ENCODE measurements around the gene CDK5RAP3. TPM values are rescaled to one million over a fixed set of nuclear protein-coding genes. Genes with fewer than 3 reads are reported as not detected.

The CDK5RAP3 gene
- polyA plus RNA-seq, 1 donor from 2014 or later, result 343 TPM

DNA sequence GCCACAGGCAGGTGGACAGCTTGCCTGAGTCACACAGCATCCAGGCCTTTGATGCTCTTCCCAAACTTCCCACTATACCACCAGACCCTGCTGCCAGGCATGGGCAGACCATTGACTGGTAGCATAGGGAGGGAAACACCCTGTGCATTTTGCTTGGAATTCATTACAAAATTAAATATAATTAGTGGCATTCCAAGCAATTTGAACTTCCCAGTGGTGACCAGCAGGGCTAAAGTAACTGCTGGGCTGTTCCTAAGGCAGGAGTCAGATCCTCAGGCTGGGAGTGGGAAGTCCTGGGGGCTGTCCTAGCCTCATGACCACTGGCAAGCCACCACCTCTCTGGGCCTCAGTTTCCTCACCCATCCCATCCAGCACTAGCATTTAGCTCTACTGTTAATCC, 17.0 kb upstream of the CDK5RAP3 start:
- H3K9me2 ChIP-seq (ENCODE audit: insufficient read depth, low read length), result no peaks in the 10 kb centered on the region
- H2AFZ ChIP-seq (ENCODE audit: low read depth, low read length), result no peak overlapping the region
- no peaks in the 10 kb centered on the region for H3K27me3 ChIP-seq (ENCODE audit: insufficient read depth, low read depth, low read length)
- H3K9me3 ChIP-seq (ENCODE audit: low read length), result no peaks in the 10 kb centered on the region
- no peak overlapping the region for H3K9ac ChIP-seq (ENCODE audit: low read length)
- no peaks in the 10 kb centered on the region for H3K36me3 ChIP-seq (ENCODE audit: insufficient read depth, low read length)
- no peak overlapping the region for H3K27ac ChIP-seq (ENCODE audit: low read length)
- no peak for TF ChIP-seq EZH2 (IDR thresholded peaks at IDR 0.05; ENCODE audit: borderline replicate concordance, insufficient read depth, low read length, poor library complexity, severe bottlenecking)
- TF ChIP-seq RAD21 (conservative IDR thresholded peaks at IDR 0.05), result no peak
- no peak for TF ChIP-seq TAF1 (IDR thresholded peaks at IDR 0.05; ENCODE audit: low read depth)
- TF ChIP-seq POLR2AphosphoS5 (IDR thresholded peaks at IDR 0.05), result no peak
- TF ChIP-seq, protein P1, sequence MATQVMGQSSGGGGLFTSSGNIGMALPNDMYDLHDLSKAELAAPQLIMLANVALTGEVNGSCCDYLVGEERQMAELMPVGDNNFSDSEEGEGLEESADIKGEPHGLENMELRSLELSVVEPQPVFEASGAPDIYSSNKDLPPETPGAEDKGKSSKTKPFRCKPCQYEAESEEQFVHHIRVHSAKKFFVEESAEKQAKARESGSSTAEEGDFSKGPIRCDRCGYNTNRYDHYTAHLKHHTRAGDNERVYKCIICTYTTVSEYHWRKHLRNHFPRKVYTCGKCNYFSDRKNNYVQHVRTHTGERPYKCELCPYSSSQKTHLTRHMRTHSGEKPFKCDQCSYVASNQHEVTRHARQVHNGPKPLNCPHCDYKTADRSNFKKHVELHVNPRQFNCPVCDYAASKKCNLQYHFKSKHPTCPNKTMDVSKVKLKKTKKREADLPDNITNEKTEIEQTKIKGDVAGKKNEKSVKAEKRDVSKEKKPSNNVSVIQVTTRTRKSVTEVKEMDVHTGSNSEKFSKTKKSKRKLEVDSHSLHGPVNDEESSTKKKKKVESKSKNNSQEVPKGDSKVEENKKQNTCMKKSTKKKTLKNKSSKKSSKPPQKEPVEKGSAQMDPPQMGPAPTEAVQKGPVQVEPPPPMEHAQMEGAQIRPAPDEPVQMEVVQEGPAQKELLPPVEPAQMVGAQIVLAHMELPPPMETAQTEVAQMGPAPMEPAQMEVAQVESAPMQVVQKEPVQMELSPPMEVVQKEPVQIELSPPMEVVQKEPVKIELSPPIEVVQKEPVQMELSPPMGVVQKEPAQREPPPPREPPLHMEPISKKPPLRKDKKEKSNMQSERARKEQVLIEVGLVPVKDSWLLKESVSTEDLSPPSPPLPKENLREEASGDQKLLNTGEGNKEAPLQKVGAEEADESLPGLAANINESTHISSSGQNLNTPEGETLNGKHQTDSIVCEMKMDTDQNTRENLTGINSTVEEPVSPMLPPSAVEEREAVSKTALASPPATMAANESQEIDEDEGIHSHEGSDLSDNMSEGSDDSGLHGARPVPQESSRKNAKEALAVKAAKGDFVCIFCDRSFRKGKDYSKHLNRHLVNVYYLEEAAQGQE (IDR thresholded peaks at IDR 0.05; ENCODE audit: borderline replicate concordance), result no peak
- no peak for TF ChIP-seq EP300 (conservative IDR thresholded peaks at IDR 0.05; ENCODE audit: poor library complexity, severe bottlenecking)
- TF ChIP-seq MXI1 (conservative IDR thresholded peaks at IDR 0.05; ENCODE audit: poor library complexity, severe bottlenecking), result no peak
- TF ChIP-seq SMC3 (conservative IDR thresholded peaks at IDR 0.05; ENCODE audit: poor library complexity), result no peak
- TF ChIP-seq, protein P2, sequence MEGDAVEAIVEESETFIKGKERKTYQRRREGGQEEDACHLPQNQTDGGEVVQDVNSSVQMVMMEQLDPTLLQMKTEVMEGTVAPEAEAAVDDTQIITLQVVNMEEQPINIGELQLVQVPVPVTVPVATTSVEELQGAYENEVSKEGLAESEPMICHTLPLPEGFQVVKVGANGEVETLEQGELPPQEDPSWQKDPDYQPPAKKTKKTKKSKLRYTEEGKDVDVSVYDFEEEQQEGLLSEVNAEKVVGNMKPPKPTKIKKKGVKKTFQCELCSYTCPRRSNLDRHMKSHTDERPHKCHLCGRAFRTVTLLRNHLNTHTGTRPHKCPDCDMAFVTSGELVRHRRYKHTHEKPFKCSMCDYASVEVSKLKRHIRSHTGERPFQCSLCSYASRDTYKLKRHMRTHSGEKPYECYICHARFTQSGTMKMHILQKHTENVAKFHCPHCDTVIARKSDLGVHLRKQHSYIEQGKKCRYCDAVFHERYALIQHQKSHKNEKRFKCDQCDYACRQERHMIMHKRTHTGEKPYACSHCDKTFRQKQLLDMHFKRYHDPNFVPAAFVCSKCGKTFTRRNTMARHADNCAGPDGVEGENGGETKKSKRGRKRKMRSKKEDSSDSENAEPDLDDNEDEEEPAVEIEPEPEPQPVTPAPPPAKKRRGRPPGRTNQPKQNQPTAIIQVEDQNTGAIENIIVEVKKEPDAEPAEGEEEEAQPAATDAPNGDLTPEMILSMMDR (IDR thresholded peaks at IDR 0.05; ENCODE audit: poor library complexity, severe bottlenecking), result no peak
- H3F3A ChIP-seq (ENCODE audit: insufficient read depth, low read length, poor library complexity, severe bottlenecking), result no peaks in the 10 kb centered on the region
- H3K4me2 ChIP-seq (ENCODE audit: low read length), result no peak overlapping the region
- no peaks in the 10 kb centered on the region for H3K79me2 ChIP-seq (replicated peaks; ENCODE audit: insufficient read depth, low read length)
- H3K4me3 ChIP-seq (ENCODE audit: low read length), result no peak overlapping the region
- H4K20me1 ChIP-seq (ENCODE audit: insufficient read depth), result no peaks in the 10 kb centered on the region

- H3K4me3 ChIP-seq (ENCODE audit: low read length), result no peak overlapping the region
- no peaks in the 10 kb centered on the region for H3K36me3 ChIP-seq (ENCODE audit: insufficient read depth, low read length)
- no peak overlapping the region for H2AFZ ChIP-seq (ENCODE audit: low read depth, low read length)
- no peaks in the 10 kb centered on the region for H3F3A ChIP-seq (ENCODE audit: insufficient read depth, low read length, poor library complexity, severe bottlenecking)
- H3K9ac ChIP-seq (ENCODE audit: low read length), result no peak overlapping the region
- H3K4me2 ChIP-seq (ENCODE audit: low read length), result no peak overlapping the region
- H3K27me3 ChIP-seq (ENCODE audit: insufficient read depth, low read depth, low read length), result no peaks in the 10 kb centered on the region
- no peaks in the 10 kb centered on the region for H3K9me2 ChIP-seq (ENCODE audit: insufficient read depth, low read length)
- H4K20me1 ChIP-seq (ENCODE audit: insufficient read depth), result no peaks in the 10 kb centered on the region
- no peaks in the 10 kb centered on the region for H3K9me3 ChIP-seq (ENCODE audit: low read length)
- H3K79me2 ChIP-seq (replicated peaks; ENCODE audit: insufficient read depth, low read length), result no peaks in the 10 kb centered on the region
- no peak overlapping the region for H3K27ac ChIP-seq (ENCODE audit: low read length)
- TF ChIP-seq, protein P1 (IDR thresholded peaks at IDR 0.05; ENCODE audit: borderline replicate concordance), result no peak
- TF ChIP-seq RAD21 (conservative IDR thresholded peaks at IDR 0.05) (no peak), MXI1 (conservative IDR thresholded peaks at IDR 0.05; ENCODE audit: poor library complexity, severe bottlenecking) (no peak), EP300 (conservative IDR thresholded peaks at IDR 0.05; ENCODE audit: poor library complexity, severe bottlenecking) (no peak), TAF1 (IDR thresholded peaks at IDR 0.05; ENCODE audit: low read depth) (no peak), EZH2 (IDR thresholded peaks at IDR 0.05; ENCODE audit: borderline replicate concordance, insufficient read depth, low read length, poor library complexity, severe bottlenecking) (no peak), POLR2AphosphoS5 (IDR thresholded peaks at IDR 0.05) (no peak), SMC3 (conservative IDR thresholded peaks at IDR 0.05; ENCODE audit: poor library complexity) (no peak)
- TF ChIP-seq, protein P2 (IDR thresholded peaks at IDR 0.05; ENCODE audit: poor library complexity, severe bottlenecking), result no peak
Observed at GRCh38 chr17:47955497-47956461, 15.1 kb upstream of the CDK5RAP3 start.
